Measurements from ENCODE around the gene C11orf58.

Gene C11orf58

DNA sequence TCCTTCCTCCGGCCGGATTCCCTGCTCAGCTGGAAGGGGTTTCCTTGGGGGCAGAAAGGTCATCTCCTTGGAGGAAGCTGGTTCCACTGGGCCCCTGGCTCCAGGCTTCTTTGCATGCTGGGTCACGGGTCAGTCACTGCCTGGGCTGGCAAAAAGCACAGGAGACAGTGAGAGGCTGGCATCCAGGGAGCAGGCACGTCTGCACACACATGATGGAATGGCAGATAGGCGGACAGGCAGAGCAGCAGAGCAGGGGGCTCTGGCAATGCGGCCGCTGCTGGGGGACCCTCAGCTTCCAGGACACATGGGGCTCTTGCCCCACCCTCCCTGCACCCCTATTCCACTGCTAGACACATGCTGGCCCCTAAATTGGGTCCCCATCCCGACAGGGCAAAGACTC is 40.4 kb downstream of the C11orf58 start:
- TF ChIP-seq, protein P1, sequence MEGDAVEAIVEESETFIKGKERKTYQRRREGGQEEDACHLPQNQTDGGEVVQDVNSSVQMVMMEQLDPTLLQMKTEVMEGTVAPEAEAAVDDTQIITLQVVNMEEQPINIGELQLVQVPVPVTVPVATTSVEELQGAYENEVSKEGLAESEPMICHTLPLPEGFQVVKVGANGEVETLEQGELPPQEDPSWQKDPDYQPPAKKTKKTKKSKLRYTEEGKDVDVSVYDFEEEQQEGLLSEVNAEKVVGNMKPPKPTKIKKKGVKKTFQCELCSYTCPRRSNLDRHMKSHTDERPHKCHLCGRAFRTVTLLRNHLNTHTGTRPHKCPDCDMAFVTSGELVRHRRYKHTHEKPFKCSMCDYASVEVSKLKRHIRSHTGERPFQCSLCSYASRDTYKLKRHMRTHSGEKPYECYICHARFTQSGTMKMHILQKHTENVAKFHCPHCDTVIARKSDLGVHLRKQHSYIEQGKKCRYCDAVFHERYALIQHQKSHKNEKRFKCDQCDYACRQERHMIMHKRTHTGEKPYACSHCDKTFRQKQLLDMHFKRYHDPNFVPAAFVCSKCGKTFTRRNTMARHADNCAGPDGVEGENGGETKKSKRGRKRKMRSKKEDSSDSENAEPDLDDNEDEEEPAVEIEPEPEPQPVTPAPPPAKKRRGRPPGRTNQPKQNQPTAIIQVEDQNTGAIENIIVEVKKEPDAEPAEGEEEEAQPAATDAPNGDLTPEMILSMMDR (IDR thresholded peaks at IDR 0.05; ENCODE audit: low read depth, low read length, poor library complexity, severe bottlenecking): no peak
- no peak for TF ChIP-seq EZH2phosphoT487 (IDR thresholded peaks at IDR 0.05; ENCODE audit: borderline replicate concordance, low read length)
- no peak overlapping the region for H3K27ac ChIP-seq (ENCODE audit: low read depth, low read length)
- no peaks in the 10 kb centered on the region for H3K4me1 ChIP-seq (ENCODE audit: control insufficient read depth, low read length)
- peaks cover 3% of the 10 kb centered on the region; the same call in 1 of the 2 replicates for H3K27me3 ChIP-seq (ENCODE audit: control insufficient read depth, low read length)
- no peaks in the 10 kb centered on the region for H4K20me1 ChIP-seq (ENCODE audit: control insufficient read depth, insufficient read depth, low read depth, low read length)
- no peak overlapping the region for H3K4me2 ChIP-seq (ENCODE audit: low read length)
- no peaks in the 10 kb centered on the region for H3F3A ChIP-seq (ENCODE audit: control insufficient read depth, insufficient read depth)
- H3K9me3 ChIP-seq (ENCODE audit: control insufficient read depth, insufficient read depth, low read length): no peaks in the 10 kb centered on the region
- no peaks in the 10 kb centered on the region for H3K9me2 ChIP-seq (replicated peaks; ENCODE audit: control insufficient read depth, low read length)
- H3K36me3 ChIP-seq (ENCODE audit: control insufficient read depth, low read length): no peaks in the 10 kb centered on the region
- no peaks in the 10 kb centered on the region for H3K79me2 ChIP-seq (ENCODE audit: control insufficient read depth, low read length)
- no peak overlapping the region for H3K4me3 ChIP-seq (ENCODE audit: low read length)

DNA sequence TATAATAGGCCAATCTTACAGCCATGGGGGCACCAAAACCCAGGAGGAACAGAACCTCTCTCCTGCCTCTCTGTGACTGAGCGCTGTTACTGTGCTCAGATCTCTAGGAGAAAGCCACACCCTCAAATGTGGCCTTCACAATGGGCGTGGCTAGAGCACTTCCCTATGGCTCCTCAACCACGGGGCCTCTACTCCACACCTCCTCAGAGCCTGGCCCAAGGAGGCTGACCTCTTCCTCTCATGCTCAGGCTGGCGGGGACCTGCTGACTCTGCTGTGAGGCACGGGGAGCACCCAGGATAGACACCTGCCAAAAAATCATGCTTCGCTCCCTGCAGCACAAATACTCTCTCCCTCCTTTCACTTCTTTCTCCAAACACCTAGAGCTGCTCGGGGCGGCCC is 41.0 kb downstream of the C11orf58 start:
- Histone ChIP-seq H3F3A (ENCODE audit: control insufficient read depth, insufficient read depth) (no peaks in the 10 kb centered on the region), H3K4me1 (ENCODE audit: control insufficient read depth, low read length) (no peaks in the 10 kb centered on the region), H3K9me2 (replicated peaks; ENCODE audit: control insufficient read depth, low read length) (no peaks in the 10 kb centered on the region), H3K9me3 (ENCODE audit: control insufficient read depth, insufficient read depth, low read length) (no peaks in the 10 kb centered on the region), H4K20me1 (ENCODE audit: control insufficient read depth, insufficient read depth, low read depth, low read length) (no peaks in the 10 kb centered on the region), H3K27ac (ENCODE audit: low read depth, low read length) (no peak overlapping the region), H3K27me3 (ENCODE audit: control insufficient read depth, low read length) (no peaks in the 10 kb centered on the region), H3K79me2 (ENCODE audit: control insufficient read depth, low read length) (no peaks in the 10 kb centered on the region), H3K4me2 (ENCODE audit: low read length) (no peak overlapping the region), H3K36me3 (ENCODE audit: control insufficient read depth, low read length) (no peaks in the 10 kb centered on the region), H3K4me3 (ENCODE audit: low read length) (no peak overlapping the region)
- TF ChIP-seq, protein P1 (IDR thresholded peaks at IDR 0.05; ENCODE audit: low read depth, low read length, poor library complexity, severe bottlenecking): no peak
- TF ChIP-seq EZH2phosphoT487 (IDR thresholded peaks at IDR 0.05; ENCODE audit: borderline replicate concordance, low read length): no peak

DNA sequence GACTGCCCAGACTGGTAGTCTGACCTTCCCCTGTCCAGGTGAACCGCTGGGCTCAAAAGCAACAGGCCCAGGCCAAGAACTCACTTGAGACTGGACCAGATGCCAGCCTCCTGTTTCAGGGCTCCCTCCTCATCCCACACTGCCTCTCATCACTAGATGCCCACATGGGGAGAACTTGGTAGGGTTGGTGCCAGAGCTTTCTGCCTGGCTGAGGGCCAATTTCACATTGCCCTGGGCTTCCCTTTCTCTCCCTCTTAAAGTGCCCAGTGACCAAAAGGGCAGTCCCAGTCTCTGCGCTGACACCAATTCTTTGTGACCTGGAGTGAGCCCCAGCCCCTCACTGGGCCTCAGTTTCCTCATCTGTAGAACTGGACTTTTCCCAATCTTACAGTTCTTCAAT is 41.7 kb downstream of the C11orf58 start:
- H3K36me3 ChIP-seq (ENCODE audit: control insufficient read depth, low read length): no peaks in the 10 kb centered on the region
- no peaks in the 10 kb centered on the region for H3K79me2 ChIP-seq (ENCODE audit: control insufficient read depth, low read length)
- TF ChIP-seq, protein P1 (IDR thresholded peaks at IDR 0.05; ENCODE audit: low read depth, low read length, poor library complexity, severe bottlenecking): no peak
- no peak for TF ChIP-seq EZH2phosphoT487 (IDR thresholded peaks at IDR 0.05; ENCODE audit: borderline replicate concordance, low read length)
- no peaks in the 10 kb centered on the region for H3K27me3 ChIP-seq (ENCODE audit: control insufficient read depth, low read length)
- no peaks in the 10 kb centered on the region for H3K9me3 ChIP-seq (ENCODE audit: control insufficient read depth, insufficient read depth, low read length)
- H3K9me2 ChIP-seq (replicated peaks; ENCODE audit: control insufficient read depth, low read length): no peaks in the 10 kb centered on the region
- H3K4me1 ChIP-seq (ENCODE audit: control insufficient read depth, low read length): no peaks in the 10 kb centered on the region
- H3K27ac ChIP-seq (ENCODE audit: low read depth, low read length): no peak overlapping the region
- no peak overlapping the region for H3K4me2 ChIP-seq (ENCODE audit: low read length)
- no peaks in the 10 kb centered on the region for H3F3A ChIP-seq (ENCODE audit: control insufficient read depth, insufficient read depth)
- H3K4me3 ChIP-seq (ENCODE audit: low read length): no peak overlapping the region
- H4K20me1 ChIP-seq (ENCODE audit: control insufficient read depth, insufficient read depth, low read depth, low read length): no peaks in the 10 kb centered on the region

Data from DOHH2 (cell line).